ENCODE data around the gene NCKAP5. TPM values are rescaled to one million over a fixed set of nuclear protein-coding genes. Genes with fewer than 3 reads are reported as not detected.

NCKAP5 gene
- total and polyA plus RNA-seq, 8 donors, result 0.23 to 1.5 (median 0.44) TPM

- intact Hi-C loops (cut with DNase I), result no loop called here
- Histone ChIP-seq H3K4me3 (no peak overlapping the region), H3K9me3 (no peaks in the 10 kb centered on the region), H3K27me3 (no peaks in the 10 kb centered on the region), H3K27ac (no peak overlapping the region), H3K36me3 (no peaks in the 10 kb centered on the region), H3K4me1 (no peaks in the 10 kb centered on the region)
- FAIRE-seq, result no peak
- ATAC-seq, result no peak
- DNase-seq, result no peak
- TF ChIP-seq, protein P1, sequence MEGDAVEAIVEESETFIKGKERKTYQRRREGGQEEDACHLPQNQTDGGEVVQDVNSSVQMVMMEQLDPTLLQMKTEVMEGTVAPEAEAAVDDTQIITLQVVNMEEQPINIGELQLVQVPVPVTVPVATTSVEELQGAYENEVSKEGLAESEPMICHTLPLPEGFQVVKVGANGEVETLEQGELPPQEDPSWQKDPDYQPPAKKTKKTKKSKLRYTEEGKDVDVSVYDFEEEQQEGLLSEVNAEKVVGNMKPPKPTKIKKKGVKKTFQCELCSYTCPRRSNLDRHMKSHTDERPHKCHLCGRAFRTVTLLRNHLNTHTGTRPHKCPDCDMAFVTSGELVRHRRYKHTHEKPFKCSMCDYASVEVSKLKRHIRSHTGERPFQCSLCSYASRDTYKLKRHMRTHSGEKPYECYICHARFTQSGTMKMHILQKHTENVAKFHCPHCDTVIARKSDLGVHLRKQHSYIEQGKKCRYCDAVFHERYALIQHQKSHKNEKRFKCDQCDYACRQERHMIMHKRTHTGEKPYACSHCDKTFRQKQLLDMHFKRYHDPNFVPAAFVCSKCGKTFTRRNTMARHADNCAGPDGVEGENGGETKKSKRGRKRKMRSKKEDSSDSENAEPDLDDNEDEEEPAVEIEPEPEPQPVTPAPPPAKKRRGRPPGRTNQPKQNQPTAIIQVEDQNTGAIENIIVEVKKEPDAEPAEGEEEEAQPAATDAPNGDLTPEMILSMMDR (IDR thresholded peaks at IDR 0.05), result no peak
- WGBS, 2 donors, result 80 to 81% methylated on average over 4 of the region's 4 CpGs
These were observed 696.4 kb downstream of the NCKAP5 start for GRCh38 chr2:132871831-132872230.

DNA sequence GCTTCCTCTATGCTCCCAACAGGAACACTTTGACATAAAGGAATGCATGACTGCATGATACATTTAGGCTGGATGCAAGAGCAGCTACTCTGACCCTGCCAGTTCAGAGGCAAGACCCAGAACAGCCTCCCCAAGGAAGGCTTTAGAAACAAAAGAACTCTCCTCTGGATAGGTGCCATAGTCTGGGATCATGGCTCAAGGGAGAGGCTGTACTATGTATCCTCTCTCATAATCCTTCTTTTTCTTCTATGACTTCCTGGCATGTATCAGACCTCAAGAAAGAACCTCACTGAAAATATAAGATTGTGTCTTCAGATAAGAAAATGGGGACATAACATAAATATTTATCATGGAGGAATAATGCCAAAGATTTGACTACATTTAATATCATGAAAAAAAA, 704.3 kb downstream of the NCKAP5 start:
- H3K27ac ChIP-seq, result no peak overlapping the region
- H3K27me3 ChIP-seq, result no peaks in the 10 kb centered on the region
- FAIRE-seq (no peak), ATAC-seq (no peak), DNase-seq (no peak)
- intact Hi-C loops (cut with DNase I), result no loop called here
- TF ChIP-seq, protein P1 (IDR thresholded peaks at IDR 0.05), result no peak
- no peaks in the 10 kb centered on the region for H3K9me3 ChIP-seq
- no peak overlapping the region for H3K4me3 ChIP-seq
- H3K4me1 ChIP-seq, result no peaks in the 10 kb centered on the region
- no peaks in the 10 kb centered on the region for H3K36me3 ChIP-seq

GRCh38 chr2:132860220-132860619, 708.0 kb downstream of the NCKAP5 start:
- Histone ChIP-seq H3K4me1 (no peaks in the 10 kb centered on the region), H3K36me3 (no peaks in the 10 kb centered on the region), H3K9me3 (no peaks in the 10 kb centered on the region), H3K27me3 (no peaks in the 10 kb centered on the region), H3K27ac (no peak overlapping the region), H3K4me3 (no peak overlapping the region)
- ATAC-seq, result no peak
- no peak for FAIRE-seq
- intact Hi-C loops (cut with DNase I), result no loop called here
- 72 to 75% methylated on average over 2 of the region's 2 CpGs for WGBS, 2 donors
- no peak for DNase-seq
- TF ChIP-seq, protein P1 (IDR thresholded peaks at IDR 0.05), result no peak

- no peaks in the 10 kb centered on the region for H3K4me1 ChIP-seq
- no peaks in the 10 kb centered on the region for H3K9me3 ChIP-seq
- 48 to 52% methylated on average over 5 of the region's 5 CpGs for WGBS, 2 donors
- no peak for FAIRE-seq
- TF ChIP-seq, protein P1 (IDR thresholded peaks at IDR 0.05), result no peak
- no peak for ATAC-seq
- no peak overlapping the region for H3K4me3 ChIP-seq
- DNase-seq, result no peak
- no peaks in the 10 kb centered on the region for H3K27me3 ChIP-seq
- H3K36me3 ChIP-seq, result no peaks in the 10 kb centered on the region
- intact Hi-C loops (cut with DNase I), result no loop called here
- H3K27ac ChIP-seq, result no peak overlapping the region
These were observed 708.7 kb downstream of the NCKAP5 start for GRCh38 chr2:132859590-132859989.

DNA sequence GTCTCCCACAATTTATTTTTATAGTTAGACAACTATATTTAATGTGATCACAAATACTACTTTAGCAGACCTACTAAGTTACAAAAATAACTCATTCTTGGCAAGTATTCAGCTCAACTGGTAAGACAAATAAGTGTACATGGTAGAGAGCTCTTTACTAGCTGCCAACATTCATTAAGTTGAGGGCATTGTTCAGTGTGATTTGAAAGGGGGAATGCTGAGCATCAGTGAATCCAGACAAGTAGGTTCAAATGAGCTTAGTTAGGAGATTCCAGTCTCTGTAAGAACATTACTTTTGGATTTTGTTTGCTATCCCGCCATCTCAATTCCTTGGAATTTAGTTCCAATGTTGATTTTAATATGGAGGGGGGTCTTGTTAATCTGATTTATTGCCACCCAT, 710.9 kb downstream of the NCKAP5 start:
- FAIRE-seq (no peak), ATAC-seq (no peak), DNase-seq (no peak)
- Histone ChIP-seq H3K9me3 (no peaks in the 10 kb centered on the region), H3K4me1 (no peaks in the 10 kb centered on the region), H3K36me3 (no peaks in the 10 kb centered on the region), H3K27ac (no peak overlapping the region), H3K4me3 (no peak overlapping the region), H3K27me3 (no peaks in the 10 kb centered on the region)
- TF ChIP-seq, protein P1 (IDR thresholded peaks at IDR 0.05), result no peak
- intact Hi-C loops (cut with DNase I), result no loop called here
- WGBS, 2 donors, result 93 to 100% methylated on average over 1 of the region's 1 CpG

Data from pancreas (tissue), 10 donors.